ENCODE data around the gene OR8K3.

The OR8K3 gene

GRCh38 chr11:56314844-56315243 lies at the start of gene OR8K3:
Gene OR8K3, plus strand, starts transcription at chr11:56315144. Its CDS starts 3,163 bp downstream, at chr11:56318307.
- no peak for DNase-seq (ENCODE audit: low read depth)

GRCh38 chr11:56271092-56271491 lies 43.9 kb upstream of the OR8K3 start:
- no peak for DNase-seq (ENCODE audit: low read depth)

- DNase-seq (ENCODE audit: low read depth), result no peak
These were observed 41.1 kb upstream of the OR8K3 start, which contains the start of gene OR5T1 for GRCh38 chr11:56273854-56274253. Gene OR5T1, plus strand, starts transcription at chr11:56274154. Its CDS starts 1,485 bp downstream, at chr11:56275639.

GRCh38 chr11:56292154-56292553 lies 22.8 kb upstream of the OR8K3 start, which contains the start of gene OR8H1:
Gene OR8H1, minus strand, starts transcription at chr11:56292254. Its CDS starts 1,192 bp downstream, at chr11:56291062.
- no peak for DNase-seq (ENCODE audit: low read depth)

GRCh38 chr11:56296898-56297297 lies 18.0 kb upstream of the OR8K3 start:
- no peak for DNase-seq (ENCODE audit: low read depth)

GRCh38 chr11:56307836-56308235 lies 7.1 kb upstream of the OR8K3 start:
- no peak for DNase-seq (ENCODE audit: low read depth)

- DNase-seq (ENCODE audit: low read depth), result no peak
These were observed 17.0 kb downstream of the OR8K3 start for GRCh38 chr11:56331861-56332491.

GRCh38 chr11:56333156-56333555 lies 18.2 kb downstream of the OR8K3 start:
- no peak for DNase-seq (ENCODE audit: low read depth)

GRCh38 chr11:56340289-56340688 lies 25.3 kb downstream of the OR8K3 start:
- DNase-seq (ENCODE audit: low read depth), result no peak

- DNase-seq (ENCODE audit: low read depth), result no peak
These were observed 30.8 kb downstream of the OR8K3 start, which contains the start of gene OR8K1 for GRCh38 chr11:56345739-56346138. Gene OR8K1, plus strand, starts transcription at chr11:56346039. Its CDS starts 0 bp downstream, at chr11:56346039.

- no peak for DNase-seq (ENCODE audit: low read depth)
These were observed 39.0 kb downstream of the OR8K3 start, which contains the start of gene OR8J1 for GRCh38 chr11:56353991-56354390. Gene OR8J1, plus strand, starts transcription at chr11:56354291. Its CDS starts 5,956 bp downstream, at chr11:56360247.

Data from GM04503 (cell line).